Esophagus muscularis mucosa (tissue), 4 donors: ENCODE data around the gene RND3.

Experiments
- EP300 ChIP-seq: sonication (generic); formaldehyde crosslinking; IDR thresholded peaks from one replicate; pipeline ENCODE4 v1.6.1; 2017; ENCODE audit warnings: antibody characterized with exemption
- POLR2A ChIP-seq: fragments of 450-650 bp; IDR thresholded peaks from one replicate; pipeline ENCODE4 v1.6.1; 2017; ENCODE audit warnings: antibody characterized with exemption, moderate library complexity, mild to moderate bottlenecking, low read depth
- TF ChIP-seq, protein P1 (sequence below), 3 experiments: fragments of 200-600 bp in 2 of 3; fragments of 450-650 bp in 1 of 3; sonication (generic) in 2 of 3; IDR thresholded peaks; one replicate each; pipeline ENCODE4 v1.5.1; 2017 to 2019; ENCODE audit warnings: antibody characterized with exemption in 3 of 3, mild to moderate bottlenecking in 2 of 3, moderate library complexity in 1 of 3

DNA sequence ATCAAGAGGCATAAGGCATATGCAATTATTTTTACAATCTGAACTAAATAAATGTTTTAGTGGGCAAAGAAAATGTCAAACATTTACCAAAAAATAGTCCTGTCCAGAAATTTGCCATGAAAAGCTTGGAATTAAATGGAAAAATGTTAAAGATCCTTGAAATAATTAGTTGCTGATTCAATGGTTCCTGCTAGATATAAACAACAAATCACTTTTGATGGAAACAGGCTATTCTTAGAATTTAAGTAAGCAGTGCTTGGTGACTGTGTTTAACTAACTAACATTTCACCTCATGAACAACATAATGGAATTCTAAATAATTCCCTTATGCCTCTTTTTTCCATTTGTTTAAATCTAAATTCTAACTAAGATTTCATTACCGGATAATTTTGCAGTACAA is 3.9 kb downstream of the RND3 start:
- TF ChIP-seq POLR2A (no peak), EP300 (no peak)
- TF ChIP-seq, protein P1, sequence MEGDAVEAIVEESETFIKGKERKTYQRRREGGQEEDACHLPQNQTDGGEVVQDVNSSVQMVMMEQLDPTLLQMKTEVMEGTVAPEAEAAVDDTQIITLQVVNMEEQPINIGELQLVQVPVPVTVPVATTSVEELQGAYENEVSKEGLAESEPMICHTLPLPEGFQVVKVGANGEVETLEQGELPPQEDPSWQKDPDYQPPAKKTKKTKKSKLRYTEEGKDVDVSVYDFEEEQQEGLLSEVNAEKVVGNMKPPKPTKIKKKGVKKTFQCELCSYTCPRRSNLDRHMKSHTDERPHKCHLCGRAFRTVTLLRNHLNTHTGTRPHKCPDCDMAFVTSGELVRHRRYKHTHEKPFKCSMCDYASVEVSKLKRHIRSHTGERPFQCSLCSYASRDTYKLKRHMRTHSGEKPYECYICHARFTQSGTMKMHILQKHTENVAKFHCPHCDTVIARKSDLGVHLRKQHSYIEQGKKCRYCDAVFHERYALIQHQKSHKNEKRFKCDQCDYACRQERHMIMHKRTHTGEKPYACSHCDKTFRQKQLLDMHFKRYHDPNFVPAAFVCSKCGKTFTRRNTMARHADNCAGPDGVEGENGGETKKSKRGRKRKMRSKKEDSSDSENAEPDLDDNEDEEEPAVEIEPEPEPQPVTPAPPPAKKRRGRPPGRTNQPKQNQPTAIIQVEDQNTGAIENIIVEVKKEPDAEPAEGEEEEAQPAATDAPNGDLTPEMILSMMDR (IDR thresholded peaks at IDR 0.05): no peak
